ENCODE measurements around the gene RAB39A. TPM values are rescaled to one million over a fixed set of nuclear protein-coding genes. Genes with fewer than 3 reads are reported as not detected.
A peak's percentile ranks its signal among the peaks of the same experiment; 100 is the strongest.

RAB39A gene
- total RNA-seq, 1 experiment from 2014 or later = not detected

GRCh38 chr11:107998761-107999160, 70.5 kb downstream of the RAB39A start:
- CTCF ChIA-PET = no interaction called here
- no peak overlapping the region for H3K27ac Mint-ChIP-seq (ENCODE audit: low read depth, unreplicated experiment)
- peaks cover 22% of the 10 kb centered on the region for H3K27me3 Mint-ChIP-seq (ENCODE audit: insufficient read depth, unreplicated experiment)
- no peaks in the 10 kb centered on the region for H3K36me3 Mint-ChIP-seq (ENCODE audit: insufficient read depth, unreplicated experiment)
- H3K4me3 Mint-ChIP-seq (ENCODE audit: unreplicated experiment) = no peak overlapping the region
- POLR2A ChIA-PET = interaction anchor here (0.6 to 1.1 kb wide), 2 partner anchors 10 to 541 kb away, joined by 3 to 4 read pairs; partner anchors contain the start of genes CUL5 and CWF19L2
- BruUV-seq (replicated peaks) = no TSS peak
- no peaks in the 10 kb centered on the region for H3K4me1 Mint-ChIP-seq (ENCODE audit: insufficient read depth, unreplicated experiment)
- no peak for DNase-seq (ENCODE audit: unreplicated experiment)
- no peak for TF ChIP-seq CTCF (IDR thresholded peaks at IDR 0.05; ENCODE audit: unreplicated experiment)
- no peaks in the 10 kb centered on the region for H3K9me3 Mint-ChIP-seq (ENCODE audit: unreplicated experiment)
- intact Hi-C loops (cut with micrococcal nuclease) = no loop called here

GRCh38 chr11:107999759-108000455, 71.7 kb downstream of the RAB39A start:
- Mint-ChIP-seq H3K4me3 (ENCODE audit: unreplicated experiment) (no peak overlapping the region), H3K4me1 (ENCODE audit: insufficient read depth, unreplicated experiment) (peaks cover 5% of the 10 kb centered on the region), H3K36me3 (ENCODE audit: insufficient read depth, unreplicated experiment) (no peaks in the 10 kb centered on the region), H3K27ac (ENCODE audit: low read depth, unreplicated experiment) (no peak overlapping the region), H3K9me3 (ENCODE audit: unreplicated experiment) (no peaks in the 10 kb centered on the region), H3K27me3 (ENCODE audit: insufficient read depth, unreplicated experiment) (peaks cover 16% of the 10 kb centered on the region)
- no TSS peak for BruUV-seq (replicated peaks)
- ChIA-PET POLR2A (no interaction called here), CTCF (interaction anchor here (0.7 to 1.7 kb wide), 2 partner anchors 9 to 315 kb away, joined by 3 to 5 read pairs; partner anchors contain the start of gene CUL5)
- no peak for TF ChIP-seq CTCF (IDR thresholded peaks at IDR 0.05; ENCODE audit: unreplicated experiment)
- intact Hi-C loops (cut with micrococcal nuclease) = loop anchor here (5.0 kb wide), 1 partner anchor 657 kb away; no protein-coding TSS in a partner anchor
- peak; percentile 61 for DNase-seq (ENCODE audit: unreplicated experiment)

- BruUV-seq (replicated peaks) = no TSS peak
These were observed 74.2 kb downstream of the RAB39A start for GRCh38 chr11:108002476-108002875.

More at GRCh38 chr11:108002476-108002875, 74.2 kb downstream of the RAB39A start:
- Mint-ChIP-seq H3K27me3 (ENCODE audit: insufficient read depth, unreplicated experiment) (peaks cover 11% of the 10 kb centered on the region), H3K4me3 (ENCODE audit: unreplicated experiment) (no peak overlapping the region), H3K36me3 (ENCODE audit: insufficient read depth, unreplicated experiment) (no peaks in the 10 kb centered on the region), H3K4me1 (ENCODE audit: insufficient read depth, unreplicated experiment) (peaks cover 6% of the 10 kb centered on the region), H3K9me3 (ENCODE audit: unreplicated experiment) (no peaks in the 10 kb centered on the region), H3K27ac (ENCODE audit: low read depth, unreplicated experiment) (no peak overlapping the region)
- no peak for TF ChIP-seq CTCF (IDR thresholded peaks at IDR 0.05; ENCODE audit: unreplicated experiment)
- ChIA-PET CTCF (no interaction called here), POLR2A (interaction anchor here (0.7 kb wide), 1 partner anchor 279 kb away, joined by 3 read pairs; no protein-coding TSS in a partner anchor)
- no peak for DNase-seq (ENCODE audit: unreplicated experiment)
- intact Hi-C loops (cut with micrococcal nuclease) = loop anchor here (5.0 kb wide), 1 partner anchor 655 kb away; no protein-coding TSS in a partner anchor

Data from MCF 10A (cell line).